Stimulated activated CD8-positive, alpha-beta memory T cell treated with anti-CD3 and anti-CD28 coated beads, Interleukin-7, amount 100 ng/mL, for 48 hours (primary cell): Measurements from ENCODE around the gene GPC6.

ENCODE experiments used
- DNase-seq, 2 donors: peaks; one replicate each; pipeline ENCODE4 v3.0.0-alpha.2; 2020; ENCODE audit warnings: low read depth in 1 of 2; ENCODE audit errors: extremely low read depth in 1 of 2

GPC6 gene

DNA sequence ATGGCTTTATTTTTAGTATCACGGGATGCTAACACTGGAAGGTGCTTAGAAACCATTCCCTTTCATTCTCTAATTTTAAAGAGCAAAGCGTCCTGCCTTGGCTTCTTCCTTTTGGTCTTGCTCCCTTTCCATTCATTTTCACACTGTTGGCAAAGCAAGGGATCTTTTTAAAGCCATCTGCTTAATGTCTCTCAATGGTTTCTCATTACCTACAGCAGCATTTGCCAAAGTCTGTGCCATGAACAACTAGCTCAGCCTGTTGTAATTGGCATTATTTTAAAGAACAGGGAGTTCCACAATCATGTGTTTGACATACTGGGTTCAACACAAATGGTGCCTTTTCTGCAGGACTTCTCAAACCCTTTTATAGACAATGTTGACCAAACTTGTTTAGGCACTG lies 444.3 kb downstream of the GPC6 start:
- no peak for DNase-seq

DNA sequence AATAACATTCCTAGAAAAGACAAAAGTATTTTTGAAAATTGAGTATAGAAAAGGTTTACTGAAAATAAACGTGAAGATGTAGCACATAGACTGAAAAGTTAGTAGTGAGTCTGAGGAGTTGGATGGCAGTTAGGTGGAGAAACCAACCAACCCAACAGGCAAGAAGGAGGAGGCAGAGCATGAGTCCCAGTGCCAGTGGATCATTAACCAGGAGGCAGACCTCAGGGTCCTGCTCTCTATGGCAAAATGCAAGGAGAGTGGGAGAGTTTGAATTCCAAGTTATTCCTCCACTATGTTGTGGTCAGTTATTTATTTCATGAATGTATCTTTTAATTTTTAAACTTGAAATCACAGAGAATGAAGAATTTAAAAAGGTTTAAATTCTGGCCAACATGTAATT lies 446.4 kb downstream of the GPC6 start:
- no peak for DNase-seq

DNA sequence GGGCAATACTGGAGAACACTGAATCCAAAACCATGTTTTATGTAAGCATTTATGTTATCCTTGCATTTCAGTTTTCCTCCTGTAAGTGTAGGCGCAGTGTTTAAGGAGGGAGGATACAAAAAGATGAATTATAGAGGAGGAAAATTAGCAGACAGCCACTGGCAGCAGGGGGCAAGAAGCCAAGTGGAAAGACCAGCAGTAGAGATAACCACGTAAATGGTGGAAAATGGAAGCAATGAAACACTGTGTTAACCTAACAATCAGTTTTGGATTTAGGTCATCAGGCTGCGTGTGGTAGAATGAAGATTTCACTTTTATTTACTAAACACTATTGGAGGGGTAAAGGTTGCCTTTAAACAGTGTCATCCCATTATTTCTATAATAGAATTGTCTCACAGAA lies 447.3 kb downstream of the GPC6 start:
- no peak for DNase-seq

DNA sequence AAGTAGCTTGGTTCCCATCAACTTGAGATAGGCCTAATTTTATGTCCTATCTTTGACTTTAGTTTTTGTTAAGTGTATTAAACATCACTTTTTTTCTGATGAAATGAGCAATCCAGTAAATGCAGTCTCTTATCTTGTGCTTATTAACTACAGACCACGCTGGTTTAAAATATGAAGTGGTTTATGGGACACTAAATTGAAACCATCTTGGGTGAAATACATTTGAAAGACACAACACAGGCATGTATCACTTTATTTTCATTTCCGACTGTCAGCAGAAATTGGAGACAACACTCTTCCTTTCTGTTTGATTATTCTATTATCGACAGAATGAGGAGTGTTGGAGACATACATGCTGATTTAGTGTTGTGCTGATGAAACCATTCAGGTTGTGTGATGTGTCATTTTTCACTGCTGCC lies 447.7 kb downstream of the GPC6 start:
- no peak for DNase-seq

DNA sequence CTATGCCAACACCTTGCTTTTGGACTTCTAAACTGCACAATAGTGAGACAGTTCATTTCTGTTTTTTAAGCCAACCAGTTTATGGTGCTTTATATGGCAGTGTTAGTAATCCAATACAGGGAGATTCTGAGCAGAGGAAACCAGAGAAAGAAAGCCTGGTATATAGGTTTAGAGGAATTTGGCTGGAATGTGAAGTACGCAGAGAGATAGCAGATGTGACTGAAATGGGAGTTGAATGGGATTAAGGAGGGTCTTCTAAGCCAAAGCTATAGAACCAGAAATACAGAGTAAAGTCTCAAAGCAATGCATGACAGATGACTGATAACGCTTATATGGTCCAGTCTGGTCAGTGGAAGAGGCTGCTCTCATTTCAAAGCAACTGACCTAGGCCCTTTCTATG lies 453.7 kb downstream of the GPC6 start:
- DNase-seq = no peak

GRCh38 chr13:93685900-93686299 lies 459.3 kb downstream of the GPC6 start:
- no peak for DNase-seq

DNA sequence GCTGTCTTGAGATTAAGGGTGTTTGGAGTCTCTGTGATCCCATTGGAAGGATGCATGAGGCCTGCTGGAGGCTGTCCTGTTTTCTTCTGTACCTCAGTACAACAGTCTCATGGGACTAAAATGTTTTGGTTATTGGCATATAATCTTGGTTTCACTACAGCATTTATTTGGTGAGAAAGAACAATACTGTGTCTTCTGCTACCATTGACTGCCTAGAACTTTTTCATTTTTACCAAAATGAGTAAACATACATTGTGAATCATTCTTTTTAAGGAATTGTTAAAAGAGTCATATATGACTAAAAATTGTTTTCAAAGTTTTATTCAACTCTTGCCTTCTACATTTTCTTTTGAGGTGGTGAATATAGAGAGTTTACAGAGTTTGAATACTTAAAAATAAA lies 459.8 kb downstream of the GPC6 start:
- no peak for DNase-seq

- DNase-seq = no peak
These were observed 460.7 kb downstream of the GPC6 start for GRCh38 chr13:93687261-93687660.

DNA sequence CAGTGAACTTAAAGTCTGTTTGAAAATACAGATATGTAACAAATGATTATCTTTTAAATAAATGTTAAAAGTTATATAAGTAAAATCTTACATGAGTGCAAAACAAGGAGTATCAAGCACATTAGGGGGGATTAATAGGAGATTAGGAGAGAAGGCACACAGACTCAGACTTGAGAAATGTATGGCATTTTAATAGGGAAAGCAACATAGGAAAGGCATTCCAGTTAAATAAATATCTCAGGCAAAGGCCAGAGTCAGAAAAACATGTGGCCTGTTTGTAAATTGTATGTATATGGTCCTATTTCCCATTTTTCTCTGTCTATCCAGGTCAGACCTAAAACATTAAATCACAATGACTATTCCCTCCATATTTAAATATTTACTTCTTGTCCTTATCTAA lies 462.7 kb downstream of the GPC6 start:
- no peak for DNase-seq

DNA sequence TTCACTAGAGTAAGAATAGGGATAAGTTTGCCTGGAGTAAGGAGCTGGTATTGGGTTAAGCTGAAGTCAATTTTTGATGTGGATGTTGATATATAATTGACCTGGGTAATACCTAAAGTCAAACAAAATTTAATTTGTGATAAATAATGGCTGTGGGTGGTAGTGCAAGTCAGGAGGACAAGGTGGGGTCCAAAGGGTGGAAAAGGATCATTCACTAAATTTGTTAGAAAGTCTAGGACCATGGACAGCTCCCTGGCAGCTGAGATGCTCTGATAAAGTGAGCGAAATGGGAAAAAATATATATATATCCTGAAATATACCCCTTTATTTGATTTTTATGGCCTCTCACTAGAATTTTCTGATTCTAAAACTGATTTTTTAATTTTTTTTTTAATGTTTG lies 463.5 kb downstream of the GPC6 start:
- no peak for DNase-seq

GRCh38 chr13:93698016-93698613 lies 471.5 kb downstream of the GPC6 start:
- no peak for DNase-seq

- DNase-seq = no peak
These were observed 473.5 kb downstream of the GPC6 start for GRCh38 chr13:93700115-93700514.

- no peak for DNase-seq
These were observed 481.9 kb downstream of the GPC6 start for GRCh38 chr13:93708308-93709075.

DNA sequence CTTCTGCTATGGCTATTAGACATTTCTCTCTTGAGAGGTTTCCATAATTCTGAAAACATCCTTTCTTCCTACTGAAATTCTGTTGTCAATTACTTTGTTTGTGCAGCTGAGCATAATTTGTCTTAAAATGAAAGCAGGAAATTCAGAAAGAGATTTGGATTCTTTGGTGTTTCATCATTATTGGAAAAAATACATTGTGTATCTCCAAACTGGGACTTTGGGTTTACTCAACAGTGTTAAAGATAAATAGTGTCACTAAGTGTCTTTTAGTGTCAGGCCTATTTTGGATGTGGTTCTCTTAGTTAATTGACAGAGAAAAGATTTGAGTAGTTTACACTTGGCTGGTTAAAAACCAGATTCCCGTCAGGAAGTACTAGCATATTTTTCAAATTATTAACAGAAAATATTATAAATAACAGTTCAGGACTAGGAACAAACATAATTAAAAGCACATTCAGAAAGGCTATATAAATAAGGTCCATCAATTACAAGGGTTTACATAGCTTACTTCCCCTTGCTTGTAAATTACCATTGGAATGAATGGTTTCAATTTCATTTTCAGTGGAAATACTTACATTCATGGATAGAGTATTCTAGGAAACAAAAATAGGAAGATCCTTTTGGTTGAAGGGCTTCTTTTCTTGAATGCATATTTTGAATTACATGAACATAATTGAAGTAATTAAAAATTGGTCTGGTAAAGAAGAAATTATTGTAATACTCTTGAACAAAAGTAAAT lies 483.1 kb downstream of the GPC6 start:
- DNase-seq = no peak

DNA sequence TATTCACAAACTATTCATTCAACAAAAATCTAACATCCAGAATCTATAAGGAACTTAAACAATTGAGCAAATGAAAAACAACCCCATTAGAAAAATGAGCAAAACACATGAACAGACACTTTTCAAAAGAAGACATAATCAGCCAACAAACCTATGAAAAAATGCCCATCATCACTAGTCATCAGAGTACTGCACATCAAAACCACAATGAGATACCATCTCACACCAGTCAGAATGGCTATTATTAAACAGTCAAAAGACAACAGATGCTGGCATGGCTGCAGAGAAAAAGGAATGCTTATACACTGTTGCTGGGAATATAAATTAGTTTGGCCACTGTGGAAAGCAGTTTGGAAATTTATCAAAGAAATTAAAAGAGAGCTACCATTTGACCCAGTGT lies 487.6 kb downstream of the GPC6 start:
- DNase-seq = no peak

DNA sequence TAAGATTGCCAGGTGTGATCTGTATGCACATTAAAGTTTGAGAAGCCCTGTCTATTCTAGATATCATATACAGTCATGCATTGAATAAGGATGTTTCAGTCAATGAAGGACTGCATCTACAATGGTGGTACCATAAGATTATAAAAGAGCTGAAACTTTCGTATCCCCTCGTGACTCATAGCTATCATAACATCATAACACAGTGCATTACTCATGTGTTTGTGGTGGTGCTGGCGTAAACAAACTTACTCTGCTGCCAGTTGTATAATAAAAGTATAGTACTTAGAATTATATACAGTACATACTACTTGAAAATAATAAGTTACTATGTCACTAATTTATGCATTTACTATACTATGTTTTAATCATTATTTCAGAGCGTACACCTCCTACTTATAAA lies 489.3 kb downstream of the GPC6 start:
- DNase-seq = no peak

DNA sequence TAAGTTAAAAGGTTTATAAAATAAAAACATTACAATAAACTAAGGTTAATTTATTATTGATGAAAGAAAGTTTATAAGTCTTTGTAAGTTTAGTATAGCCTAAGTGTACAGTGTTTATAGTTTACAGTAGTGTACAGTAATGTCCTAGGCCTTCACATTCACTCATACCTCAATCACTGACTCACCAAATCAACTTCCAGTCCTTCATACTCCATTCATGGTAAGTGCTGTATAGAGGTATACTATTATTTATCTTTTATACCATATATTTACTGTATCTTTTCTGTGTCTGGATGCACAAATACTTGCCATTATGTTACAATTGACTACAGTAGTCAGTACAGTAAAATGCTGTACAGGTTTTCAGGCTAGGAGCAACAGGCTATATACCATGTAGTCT lies 490.0 kb downstream of the GPC6 start:
- DNase-seq = no peak

DNA sequence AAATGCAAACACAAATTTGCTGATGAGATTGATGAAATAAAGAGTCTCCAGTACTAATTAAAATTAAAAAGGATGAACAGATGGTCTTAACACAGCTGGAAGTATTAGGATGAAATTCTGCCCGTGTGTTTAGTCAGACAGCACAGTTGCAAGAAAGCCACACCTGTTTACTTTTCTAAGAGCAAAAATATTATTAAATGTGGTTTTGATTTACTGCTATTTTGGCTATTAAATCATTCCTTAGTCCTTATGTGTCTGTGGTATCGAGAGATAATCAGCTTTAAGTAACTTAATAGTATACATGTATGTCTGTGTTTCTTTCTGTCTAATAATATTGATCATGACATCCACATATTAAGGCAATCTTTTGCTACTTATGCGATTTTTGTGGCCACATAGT lies 494.9 kb downstream of the GPC6 start:
- no peak for DNase-seq

- no peak for DNase-seq
These were observed 496.7 kb downstream of the GPC6 start for GRCh38 chr13:93723316-93723715.

DNA sequence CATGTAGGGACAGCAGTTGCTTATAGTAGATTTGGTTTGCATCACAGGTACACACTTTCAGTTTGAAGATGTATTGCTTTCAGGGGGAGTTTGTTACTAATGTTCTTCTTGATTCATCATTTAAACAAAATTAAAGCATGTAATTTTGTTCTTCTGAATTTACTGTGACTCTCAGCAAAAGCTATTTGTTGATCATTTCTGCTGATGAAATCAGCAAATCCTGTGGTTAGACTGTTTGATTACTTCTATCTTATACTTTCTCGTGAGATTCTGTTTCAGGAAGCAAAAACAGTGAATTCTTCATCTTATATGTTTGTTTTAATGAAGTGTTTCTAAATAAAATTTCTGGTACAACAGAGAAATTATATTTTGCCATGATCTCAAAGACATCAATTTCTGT lies 497.6 kb downstream of the GPC6 start:
- no peak for DNase-seq

DNA sequence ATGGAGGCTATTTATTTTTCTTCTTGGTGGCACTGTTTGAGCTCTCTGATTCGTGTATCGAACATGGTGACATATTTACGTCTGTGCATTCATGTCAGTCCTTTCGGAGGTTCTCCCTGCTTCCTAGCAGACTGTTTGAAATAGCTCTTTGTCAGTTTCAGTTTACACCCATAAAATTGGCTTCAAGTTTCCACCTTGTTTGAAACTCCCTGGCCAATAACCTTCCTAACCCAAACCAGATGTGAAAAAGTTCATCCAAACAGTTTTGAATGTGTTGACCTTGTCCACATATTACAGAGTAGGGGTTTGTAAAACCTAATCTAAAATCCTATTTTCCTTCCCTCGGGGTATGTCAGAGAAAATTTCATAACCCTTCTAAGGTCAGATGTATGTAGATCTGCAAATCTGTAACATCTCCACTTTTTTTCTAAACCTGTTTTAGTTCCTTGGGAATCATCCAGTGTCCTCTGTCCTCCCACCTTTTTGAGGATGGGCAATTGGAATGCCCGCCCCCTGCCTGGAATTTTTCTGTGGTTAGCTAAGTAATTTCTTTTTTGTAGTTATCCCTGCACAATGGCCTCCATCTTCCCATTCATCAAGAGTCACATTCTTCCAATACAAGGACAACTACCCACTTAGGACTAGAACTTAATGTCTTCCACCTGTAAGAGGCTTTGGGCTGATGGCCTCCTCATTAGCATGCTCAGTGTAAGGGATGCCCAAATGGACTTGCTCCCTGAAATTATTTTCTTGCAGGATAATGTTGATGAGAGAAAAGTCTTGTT lies 499.8 kb downstream of the GPC6 start:
- no peak for DNase-seq
